Fibroblast of lung (primary cell): ENCODE measurements around the gene RBM33. TPM values are rescaled to one million over a fixed set of nuclear protein-coding genes. Genes with fewer than 3 reads are reported as not detected.

Experiments
- DNase-seq, 2 donors: peaks; one replicate each; pipeline versions ENCODE4 v3.0.0 to v3.0.0-alpha.2; 2010; ENCODE audit warnings: low read depth in 2 of 2
- H2AFZ ChIP-seq: 2 replicates; pipeline ENCODE4 v1.5.1; 2012; ENCODE audit warnings: low read length, control low read depth, inconsistent platforms
- H3K27ac ChIP-seq: 2 replicates; pipeline ENCODE4 v1.5.1; 2011; ENCODE audit warnings: low read length, control low read depth; ENCODE audit not compliant: insufficient read depth
- H3K27me3 ChIP-seq: 2 replicates; pipeline ENCODE4 v1.5.1; 2011; ENCODE audit warnings: mild to moderate bottlenecking, low read length; ENCODE audit not compliant: control insufficient read depth, insufficient read depth
- H3K36me3 ChIP-seq: 2 replicates; pipeline ENCODE4 v1.5.1; 2011; ENCODE audit warnings: low read length; ENCODE audit not compliant: control insufficient read depth, insufficient read depth
- H3K4me1 ChIP-seq: 2 replicates; pipeline ENCODE4 v1.5.1; 2011; ENCODE audit warnings: low read length; ENCODE audit not compliant: control insufficient read depth, insufficient read depth; ENCODE audit errors: extremely low read depth
- H3K4me2 ChIP-seq: 2 replicates; pipeline ENCODE4 v1.5.1; 2011; ENCODE audit warnings: low read length, control low read depth; ENCODE audit not compliant: insufficient read depth; ENCODE audit errors: extremely low read depth
- H3K4me3 ChIP-seq, 4 experiments: fragments of 200-600 bp in 1 of 4; sonication (generic) in 1 of 4; replicated peaks in 1 of 4; 2 replicates each; pipeline ENCODE4 v1.5.1; 2011 to 2016; ENCODE audit warnings: low read length in 4 of 4, low read depth in 3 of 4, mild to moderate bottlenecking in 3 of 4, control low read depth in 2 of 4, inconsistent platforms in 1 of 4, mixed read lengths in 1 of 4; ENCODE audit not compliant: insufficient read depth in 1 of 4; ENCODE audit errors: control extremely low read depth in 1 of 4
- H3K79me2 ChIP-seq: 2 replicates; pipeline ENCODE4 v1.5.1; 2012; ENCODE audit warnings: mild to moderate bottlenecking, low read length, inconsistent platforms; ENCODE audit not compliant: control insufficient read depth, insufficient read depth
- H3K9ac ChIP-seq: 2 replicates; pipeline ENCODE4 v1.5.1; 2011; ENCODE audit warnings: mild to moderate bottlenecking, low read length, control low read depth; ENCODE audit not compliant: insufficient read depth
- H3K9me3 ChIP-seq: 2 replicates; pipeline ENCODE4 v1.5.1; 2012; ENCODE audit warnings: low read depth, low read length; ENCODE audit not compliant: control insufficient read depth, insufficient read depth
- H4K20me1 ChIP-seq: 2 replicates; pipeline ENCODE4 v1.5.1; 2011; ENCODE audit warnings: low read length; ENCODE audit not compliant: control insufficient read depth, insufficient read depth; ENCODE audit errors: extremely low read depth
- EZH2 ChIP-seq: IDR thresholded peaks from 2 replicates; pipeline ENCODE4 v1.5.1; 2012; ENCODE audit warnings: low read length, control low read depth, mild to moderate bottlenecking; ENCODE audit errors: missing control alignments
- polyA plus RNA-seq, 2 donors: library from polyadenylated mRNA; depleted of rRNA in 1 of 2; stranded (reverse) in 1 of 2; unstranded in 1 of 2; fragments of >200 nt; gene quantifications; 2 replicates each; pipeline ENCODE4 v1.2.1, GENCODE V29; 2011 to 2012; ENCODE audit warnings: missing spikeins in 1 of 2
- total RNA-seq: library from RNA; depleted of rRNA; stranded (reverse); fragments of >200 nt; gene quantifications from 2 replicates; pipeline ENCODE4 v1.2.1, GENCODE V29; 2014
- TF ChIP-seq, protein P1 (sequence below), 2 donors: IDR thresholded peaks in 1 of 2; conservative IDR thresholded peaks in 1 of 2; 1 replicate in 1 of 2; 2 replicates in 1 of 2; pipeline ENCODE4 v1.5.1; 2011 to 2012; ENCODE audit warnings: low read length in 2 of 2, control low read depth in 1 of 2, inconsistent platforms in 1 of 2, low read depth in 1 of 2, mild to moderate bottlenecking in 1 of 2

The RBM33 gene
- total and polyA plus RNA-seq, 2 donors (not counting 1 experiment from before 2014, with no cell fraction given): 6.9 to 33.2 TPM

DNA sequence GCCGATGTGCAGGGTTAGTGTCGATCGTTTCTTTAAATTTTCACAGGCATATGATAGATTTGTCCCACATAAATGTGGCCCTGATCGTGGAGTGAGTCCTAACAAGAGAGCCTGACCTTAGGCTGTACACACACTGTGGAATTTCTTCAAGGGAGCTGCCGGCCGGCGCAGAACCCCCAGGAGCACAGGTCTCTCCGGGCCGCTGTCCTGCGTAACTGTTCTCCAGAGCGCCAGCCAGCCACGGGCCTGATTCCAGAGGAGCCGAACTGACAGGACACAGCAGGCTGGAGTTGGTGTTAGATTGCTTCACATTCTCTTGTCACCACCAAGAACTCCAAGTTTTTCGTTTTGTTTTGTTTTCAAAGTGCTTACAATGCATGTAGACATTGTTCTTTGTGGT is 130.5 kb downstream of the RBM33 start:
- H3K4me2 ChIP-seq: no peak overlapping the region
- no peaks in the 10 kb centered on the region for H3K27me3 ChIP-seq
- H3K36me3 ChIP-seq: peaks cover 14% of the 10 kb centered on the region
- H3K9me3 ChIP-seq: no peaks in the 10 kb centered on the region
- no peak overlapping the region for H2AFZ ChIP-seq
- no peaks in the 10 kb centered on the region for H4K20me1 ChIP-seq
- H3K79me2 ChIP-seq: no peaks in the 10 kb centered on the region
- peak in 1 of 2 donors; percentile 21 for DNase-seq
- no peak for TF ChIP-seq EZH2
- TF ChIP-seq, protein P1, sequence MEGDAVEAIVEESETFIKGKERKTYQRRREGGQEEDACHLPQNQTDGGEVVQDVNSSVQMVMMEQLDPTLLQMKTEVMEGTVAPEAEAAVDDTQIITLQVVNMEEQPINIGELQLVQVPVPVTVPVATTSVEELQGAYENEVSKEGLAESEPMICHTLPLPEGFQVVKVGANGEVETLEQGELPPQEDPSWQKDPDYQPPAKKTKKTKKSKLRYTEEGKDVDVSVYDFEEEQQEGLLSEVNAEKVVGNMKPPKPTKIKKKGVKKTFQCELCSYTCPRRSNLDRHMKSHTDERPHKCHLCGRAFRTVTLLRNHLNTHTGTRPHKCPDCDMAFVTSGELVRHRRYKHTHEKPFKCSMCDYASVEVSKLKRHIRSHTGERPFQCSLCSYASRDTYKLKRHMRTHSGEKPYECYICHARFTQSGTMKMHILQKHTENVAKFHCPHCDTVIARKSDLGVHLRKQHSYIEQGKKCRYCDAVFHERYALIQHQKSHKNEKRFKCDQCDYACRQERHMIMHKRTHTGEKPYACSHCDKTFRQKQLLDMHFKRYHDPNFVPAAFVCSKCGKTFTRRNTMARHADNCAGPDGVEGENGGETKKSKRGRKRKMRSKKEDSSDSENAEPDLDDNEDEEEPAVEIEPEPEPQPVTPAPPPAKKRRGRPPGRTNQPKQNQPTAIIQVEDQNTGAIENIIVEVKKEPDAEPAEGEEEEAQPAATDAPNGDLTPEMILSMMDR (conservative IDR thresholded peaks at IDR 0.05 in 1 of 2, IDR thresholded peaks at IDR 0.05 in 1 of 2; ENCODE audit: low read depth in 1 of 2, low read length in 2 of 2): no peak
- no peak overlapping the region for H3K9ac ChIP-seq
- no peak overlapping the region for H3K27ac ChIP-seq
- H3K4me3 ChIP-seq: no peak overlapping the region
- H3K4me1 ChIP-seq: no peaks in the 10 kb centered on the region

DNA sequence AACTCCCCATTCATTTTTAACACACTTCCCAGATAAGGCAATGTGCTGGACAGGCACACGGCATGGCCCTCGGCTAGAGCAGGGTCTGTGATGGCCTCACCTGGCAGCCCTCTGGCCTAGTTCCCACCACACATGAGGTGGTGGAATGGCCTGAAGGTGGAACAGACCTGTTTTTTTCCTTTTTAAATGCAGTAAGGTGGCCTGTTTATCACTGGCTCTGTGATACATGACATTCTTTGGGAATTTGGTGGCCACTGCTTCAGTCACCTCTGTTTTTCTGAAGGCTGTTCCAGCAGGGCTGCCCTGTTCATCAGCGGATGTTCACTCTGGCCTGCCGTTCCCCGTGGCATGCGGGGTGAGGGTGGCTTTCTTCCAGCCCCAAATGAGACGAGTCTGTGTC is 131.2 kb downstream of the RBM33 start:
- Histone ChIP-seq H3K9me3 (no peaks in the 10 kb centered on the region), H3K27me3 (no peaks in the 10 kb centered on the region), H3K36me3 (peaks cover 9% of the 10 kb centered on the region), H3K9ac (no peak overlapping the region), H4K20me1 (no peaks in the 10 kb centered on the region), H3K4me2 (no peak overlapping the region), H3K27ac (no peak overlapping the region), H3K4me3 (no peak overlapping the region), H3K4me1 (no peaks in the 10 kb centered on the region), H3K79me2 (no peaks in the 10 kb centered on the region), H2AFZ (no peak overlapping the region)
- no peak for DNase-seq
- no peak for TF ChIP-seq EZH2
- TF ChIP-seq, protein P1 (conservative IDR thresholded peaks at IDR 0.05 in 1 of 2, IDR thresholded peaks at IDR 0.05 in 1 of 2; ENCODE audit: low read depth in 1 of 2, low read length in 2 of 2): no peak

DNA sequence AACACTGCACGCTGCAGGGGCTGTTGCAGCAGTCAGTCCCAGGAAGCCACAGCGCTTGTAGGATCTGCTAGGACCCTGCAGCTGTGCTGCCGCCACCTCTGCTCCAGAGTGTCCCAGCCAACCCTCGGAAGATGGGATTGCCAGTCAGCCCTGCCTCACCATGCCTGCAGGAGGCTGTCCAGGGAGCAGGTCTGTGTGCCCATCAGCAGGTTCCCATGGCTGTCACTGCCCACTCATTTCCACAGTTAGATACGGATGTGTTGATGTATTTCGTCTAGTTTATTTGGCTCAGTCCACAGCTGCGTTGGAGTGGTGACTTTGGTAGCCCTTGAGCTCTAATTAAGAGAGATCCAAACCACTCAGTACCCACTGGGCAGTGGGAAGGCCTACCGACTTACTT is 132.1 kb downstream of the RBM33 start:
- Histone ChIP-seq H3K27ac (no peak overlapping the region), H3K4me1 (no peaks in the 10 kb centered on the region), H4K20me1 (no peaks in the 10 kb centered on the region), H3K4me3 (no peak overlapping the region), H3K36me3 (peaks cover 9% of the 10 kb centered on the region), H2AFZ (no peak overlapping the region), H3K9me3 (no peaks in the 10 kb centered on the region), H3K27me3 (no peaks in the 10 kb centered on the region), H3K79me2 (no peaks in the 10 kb centered on the region), H3K4me2 (no peak overlapping the region), H3K9ac (no peak overlapping the region)
- DNase-seq: no peak
- TF ChIP-seq, protein P1 (conservative IDR thresholded peaks at IDR 0.05 in 1 of 2, IDR thresholded peaks at IDR 0.05 in 1 of 2; ENCODE audit: low read depth in 1 of 2, low read length in 2 of 2): no peak
- TF ChIP-seq EZH2: no peak
